ENCODE data around the gene PRAME. TPM values are rescaled to one million over a fixed set of nuclear protein-coding genes. Genes with fewer than 3 reads are reported as not detected.
"Not testable (repeated sequence)": the region's sequence is repeated elsewhere in the genome, so short reads cannot be mapped to it uniquely, and the experiment has no call there.

Gene PRAME
- total and polyA plus RNA-seq, 2 donors (not counting 3 experiments of a cell fraction or from before 2014, with no cell fraction given): 0.07 TPM; not detected in 1

GRCh38 chr22:22513619-22514018 is 45.4 kb downstream of the PRAME start:
- Histone ChIP-seq H3K4me2 (ENCODE audit: insufficient read depth, low read length) (no peak overlapping the region), H4K20me1 (replicated peaks; ENCODE audit: control insufficient read depth, extremely low read depth, insufficient read depth, low read length) (no peaks in the 10 kb centered on the region), H3K9ac (replicated peaks; ENCODE audit: extremely low read depth, insufficient read depth, low read length) (no peak overlapping the region), H3K27me3 (ENCODE audit: control insufficient read depth in 2 of 2, insufficient read depth in 2 of 2, low read length in 2 of 2) (peaks cover 3 to 13% of the 10 kb centered on the region in 2 experiments), H3K4me1 (ENCODE audit: control insufficient read depth, extremely low read depth, insufficient read depth, low read length) (no peaks in the 10 kb centered on the region), H3K9me3 (replicated peaks; ENCODE audit: control insufficient read depth, insufficient read depth, low read length) (no peaks in the 10 kb centered on the region), H3K27ac (ENCODE audit: insufficient read depth, low read depth, low read length) (no peak overlapping the region), H3K9me1 (replicated peaks; ENCODE audit: control insufficient read depth, extremely low read depth, insufficient read depth, low read length) (no peaks in the 10 kb centered on the region), H3K79me2 (ENCODE audit: control insufficient read depth, insufficient read depth, low read length) (no peaks in the 10 kb centered on the region), H3K36me3 (ENCODE audit: control insufficient read depth in 2 of 2, extremely low read depth in 1 of 2, insufficient read depth in 2 of 2, low read length in 2 of 2) (no peaks in the 10 kb centered on the region), H2AFZ (ENCODE audit: low read depth, low read length) (no peak overlapping the region), H3K4me3 (replicated peaks in 1 of 3; ENCODE audit: insufficient read depth in 1 of 3, low read depth in 1 of 3, low read length in 3 of 3) (no peak overlapping the region)
- BruUV-seq (replicated peaks): no TSS peak
- dilution Hi-C loops (cut with MboI; ENCODE audit: extremely low pct_ligation_motif_present, low sequenced_read_pairs): no loop called here
- TF ChIP-seq, protein P1, sequence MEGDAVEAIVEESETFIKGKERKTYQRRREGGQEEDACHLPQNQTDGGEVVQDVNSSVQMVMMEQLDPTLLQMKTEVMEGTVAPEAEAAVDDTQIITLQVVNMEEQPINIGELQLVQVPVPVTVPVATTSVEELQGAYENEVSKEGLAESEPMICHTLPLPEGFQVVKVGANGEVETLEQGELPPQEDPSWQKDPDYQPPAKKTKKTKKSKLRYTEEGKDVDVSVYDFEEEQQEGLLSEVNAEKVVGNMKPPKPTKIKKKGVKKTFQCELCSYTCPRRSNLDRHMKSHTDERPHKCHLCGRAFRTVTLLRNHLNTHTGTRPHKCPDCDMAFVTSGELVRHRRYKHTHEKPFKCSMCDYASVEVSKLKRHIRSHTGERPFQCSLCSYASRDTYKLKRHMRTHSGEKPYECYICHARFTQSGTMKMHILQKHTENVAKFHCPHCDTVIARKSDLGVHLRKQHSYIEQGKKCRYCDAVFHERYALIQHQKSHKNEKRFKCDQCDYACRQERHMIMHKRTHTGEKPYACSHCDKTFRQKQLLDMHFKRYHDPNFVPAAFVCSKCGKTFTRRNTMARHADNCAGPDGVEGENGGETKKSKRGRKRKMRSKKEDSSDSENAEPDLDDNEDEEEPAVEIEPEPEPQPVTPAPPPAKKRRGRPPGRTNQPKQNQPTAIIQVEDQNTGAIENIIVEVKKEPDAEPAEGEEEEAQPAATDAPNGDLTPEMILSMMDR (IDR thresholded peaks at IDR 0.05; ENCODE audit: extremely low read depth in 1 of 2, insufficient read depth in 1 of 2, low read depth in 1 of 2, low read length in 2 of 2): no peak
- TF ChIP-seq POLR2A (IDR thresholded peaks at IDR 0.05; ENCODE audit: low read depth, low read length) (no peak), GATA2 (IDR thresholded peaks at IDR 0.05; ENCODE audit: insufficient read depth, insufficient read length, low read depth, low read length) (no peak), FOS (IDR thresholded peaks at IDR 0.05; ENCODE audit: borderline replicate concordance, insufficient read depth, low read length) (no peak), MYC (IDR thresholded peaks at IDR 0.05; ENCODE audit: low read depth, low read length) (no peak)
- DNase-seq (ENCODE audit: low read depth, low spot score): no peak
- no peak for FAIRE-seq
- intact Hi-C loops (cut with micrococcal nuclease): no loop called here
- POLR2A ChIA-PET: no interaction called here
- CTCF ChIA-PET: no interaction called here

DNA sequence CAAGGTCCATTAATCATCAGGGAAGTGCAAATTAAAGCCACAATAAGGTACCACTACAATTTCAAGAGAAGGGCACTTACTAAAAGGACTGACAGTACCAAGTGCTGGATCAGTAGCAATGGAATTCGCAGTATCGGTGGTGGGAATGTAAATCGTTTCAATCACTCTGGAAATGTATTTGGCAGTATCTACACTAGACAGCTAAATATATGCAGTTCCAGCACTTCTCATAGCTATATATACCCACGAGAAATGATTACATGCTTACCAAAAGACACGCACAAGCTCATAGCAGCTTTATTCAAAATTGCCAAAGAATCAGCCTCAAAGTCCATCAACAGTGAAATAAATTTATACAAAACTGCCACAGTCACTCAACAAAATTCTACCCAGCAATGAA is 46.1 kb downstream of the PRAME start:
- ChIA-PET POLR2A (no interaction called here), CTCF (interaction anchor here (1.5 kb wide), 1 partner anchor 73 kb away, joined by 4 read pairs; no protein-coding TSS in a partner anchor)
- no peak overlapping the region for H2AFZ ChIP-seq (ENCODE audit: low read depth, low read length)
- intact Hi-C loops (cut with micrococcal nuclease) (no loop called here), dilution Hi-C loops (cut with MboI; ENCODE audit: extremely low pct_ligation_motif_present, low sequenced_read_pairs) (no loop called here)
- no TSS peak for BruUV-seq (replicated peaks)
- TF ChIP-seq POLR2A (IDR thresholded peaks at IDR 0.05; ENCODE audit: low read depth, low read length) (no peak), MYC (IDR thresholded peaks at IDR 0.05; ENCODE audit: low read depth, low read length) (no peak), GATA2 (IDR thresholded peaks at IDR 0.05; ENCODE audit: insufficient read depth, insufficient read length, low read depth, low read length) (no peak), JUN (IDR thresholded peaks at IDR 0.05; ENCODE audit: borderline replicate concordance, insufficient read depth, insufficient read length, low read depth) (no peak), EZH2 (IDR thresholded peaks at IDR 0.05; ENCODE audit: borderline replicate concordance, low read depth, low read length, severe bottlenecking) (no peak)
- no peaks in the 10 kb centered on the region for H3K79me2 ChIP-seq (ENCODE audit: control insufficient read depth, insufficient read depth, low read length)
- no peak overlapping the region for H3K4me2 ChIP-seq (ENCODE audit: insufficient read depth, low read length)
- no peak overlapping the region for H3K4me3 ChIP-seq (replicated peaks in 1 of 3; ENCODE audit: insufficient read depth in 1 of 3, low read depth in 1 of 3, low read length in 3 of 3)
- no peaks in the 10 kb centered on the region for H3K9me1 ChIP-seq (replicated peaks; ENCODE audit: control insufficient read depth, extremely low read depth, insufficient read depth, low read length)
- H3K9ac ChIP-seq (replicated peaks; ENCODE audit: extremely low read depth, insufficient read depth, low read length): no peak overlapping the region
- H3K27me3 ChIP-seq (ENCODE audit: control insufficient read depth in 2 of 2, insufficient read depth in 2 of 2, low read length in 2 of 2): peaks cover 3 to 13% of the 10 kb centered on the region in 2 experiments
- H3K4me1 ChIP-seq (ENCODE audit: control insufficient read depth, extremely low read depth, insufficient read depth, low read length): peaks cover under 1% of the 10 kb centered on the region
- H3K9me3 ChIP-seq (replicated peaks; ENCODE audit: control insufficient read depth, insufficient read depth, low read length): no peaks in the 10 kb centered on the region
- no peak overlapping the region for H3K27ac ChIP-seq (ENCODE audit: insufficient read depth, low read depth, low read length)
- FAIRE-seq (no peak), DNase-seq (ENCODE audit: low read depth, low spot score) (no peak)
- no peaks in the 10 kb centered on the region for H3K36me3 ChIP-seq (ENCODE audit: control insufficient read depth in 2 of 2, extremely low read depth in 1 of 2, insufficient read depth in 2 of 2, low read length in 2 of 2)
- no peaks in the 10 kb centered on the region for H4K20me1 ChIP-seq (replicated peaks; ENCODE audit: control insufficient read depth, extremely low read depth, insufficient read depth, low read length)

DNA sequence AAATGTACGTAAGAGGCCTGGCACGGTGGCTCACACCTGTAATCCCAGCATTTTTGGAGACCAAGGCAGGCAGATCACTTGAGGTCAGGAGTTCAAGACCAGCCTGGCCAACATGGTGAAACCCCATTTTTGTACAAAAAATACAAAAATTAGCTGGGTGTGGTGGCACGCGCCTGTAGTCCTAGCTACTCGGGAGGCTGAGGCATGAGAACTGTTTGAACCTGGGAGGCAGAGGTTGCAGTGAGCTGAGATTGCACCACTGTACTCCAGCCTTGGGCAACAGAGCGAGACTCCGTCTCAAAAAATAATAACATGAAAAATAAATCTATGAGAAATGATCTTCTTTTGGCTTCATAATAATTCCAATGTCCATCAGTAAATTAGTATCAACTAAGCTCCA is 48.2 kb downstream of the PRAME start:
- H3K9ac ChIP-seq (replicated peaks; ENCODE audit: extremely low read depth, insufficient read depth, low read length); H4K20me1 ChIP-seq (replicated peaks; ENCODE audit: control insufficient read depth, extremely low read depth, insufficient read depth, low read length); CTCF ChIA-PET; H3K4me3 ChIP-seq (replicated peaks in 1 of 3; ENCODE audit: insufficient read depth in 1 of 3, low read depth in 1 of 3, low read length in 3 of 3); H3K27ac ChIP-seq (ENCODE audit: insufficient read depth, low read depth, low read length); DNase-seq (ENCODE audit: low read depth, low spot score); dilution Hi-C loops (cut with MboI; ENCODE audit: extremely low pct_ligation_motif_present, low sequenced_read_pairs); H3K4me2 ChIP-seq (ENCODE audit: insufficient read depth, low read length); BruUV-seq (replicated peaks); H2AFZ ChIP-seq (ENCODE audit: low read depth, low read length); H3K4me1 ChIP-seq (ENCODE audit: control insufficient read depth, extremely low read depth, insufficient read depth, low read length); POLR2A ChIA-PET; H3K79me2 ChIP-seq (ENCODE audit: control insufficient read depth, insufficient read depth, low read length); FAIRE-seq; intact Hi-C loops (cut with micrococcal nuclease); H3K9me1 ChIP-seq (replicated peaks; ENCODE audit: control insufficient read depth, extremely low read depth, insufficient read depth, low read length); H3K36me3 ChIP-seq (ENCODE audit: control insufficient read depth in 2 of 2, extremely low read depth in 1 of 2, insufficient read depth in 2 of 2, low read length in 2 of 2); H3K9me3 ChIP-seq (replicated peaks; ENCODE audit: control insufficient read depth, insufficient read depth, low read length): not testable (repeated sequence)
- peaks cover 3 to 13% of the 10 kb centered on the region in 2 experiments for H3K27me3 ChIP-seq (ENCODE audit: control insufficient read depth in 2 of 2, insufficient read depth in 2 of 2, low read length in 2 of 2)

Data from endothelial cell of umbilical vein (primary cell).